Measurements from ENCODE around the gene SETDB1.
A peak's percentile ranks its signal among the peaks of the same experiment; 100 is the strongest.
"Not testable (repeated sequence)": the region's sequence is repeated elsewhere in the genome, so short reads cannot be mapped to it uniquely, and the experiment has no call there.

Gene SETDB1

DNA sequence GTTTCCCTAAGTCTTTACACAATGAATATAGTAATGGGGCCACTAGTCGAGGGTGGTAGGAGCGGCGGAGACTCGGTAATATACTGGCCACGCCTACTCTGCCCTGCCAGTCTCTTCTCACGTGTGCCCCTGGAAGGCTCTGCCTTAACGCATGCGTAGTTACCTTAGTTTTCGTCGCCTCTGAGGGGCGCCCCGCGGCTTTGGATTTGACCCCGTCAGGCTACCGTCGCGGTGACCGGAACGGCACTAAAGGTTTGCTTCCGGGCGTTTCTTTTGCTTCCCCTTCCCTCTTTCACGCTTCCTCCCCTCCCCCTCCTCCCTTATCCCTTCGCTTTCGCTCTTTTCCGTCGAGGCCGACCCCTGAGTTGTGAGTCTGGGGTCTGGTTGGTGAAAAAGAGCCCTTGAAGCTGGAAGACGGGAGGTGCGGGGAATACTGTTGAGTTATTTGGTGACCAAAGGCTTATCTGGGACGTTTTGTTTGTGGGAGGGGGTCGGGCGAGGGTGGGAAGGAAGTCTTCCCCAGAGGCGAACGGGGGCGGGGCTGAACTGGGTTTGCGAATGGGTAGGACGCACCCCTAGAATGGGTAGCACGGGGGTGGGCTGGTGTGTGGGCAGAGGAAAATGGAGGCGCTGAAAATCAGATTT, at the start of gene SETDB1:
Gene SETDB1, plus strand, starts transcription at position 267 of the 645 bp plus-strand sequence. CDS start 1,352 bp downstream, outside the sequence.
- H3K9ac ChIP-seq, result peak within 1 kb of the TSS; percentile 78
- H4K20me1 ChIP-seq (ENCODE audit: insufficient read depth), result no peaks in the 10 kb centered on the region
- H3K79me2 ChIP-seq (ENCODE audit: insufficient read depth, low read depth), result peaks cover 14% of the 10 kb centered on the region; the same call in 1 of the 2 replicates
- peak within 1 kb of the TSS; percentile 73 for H3K4me2 ChIP-seq
- TF ChIP-seq, protein P1, sequence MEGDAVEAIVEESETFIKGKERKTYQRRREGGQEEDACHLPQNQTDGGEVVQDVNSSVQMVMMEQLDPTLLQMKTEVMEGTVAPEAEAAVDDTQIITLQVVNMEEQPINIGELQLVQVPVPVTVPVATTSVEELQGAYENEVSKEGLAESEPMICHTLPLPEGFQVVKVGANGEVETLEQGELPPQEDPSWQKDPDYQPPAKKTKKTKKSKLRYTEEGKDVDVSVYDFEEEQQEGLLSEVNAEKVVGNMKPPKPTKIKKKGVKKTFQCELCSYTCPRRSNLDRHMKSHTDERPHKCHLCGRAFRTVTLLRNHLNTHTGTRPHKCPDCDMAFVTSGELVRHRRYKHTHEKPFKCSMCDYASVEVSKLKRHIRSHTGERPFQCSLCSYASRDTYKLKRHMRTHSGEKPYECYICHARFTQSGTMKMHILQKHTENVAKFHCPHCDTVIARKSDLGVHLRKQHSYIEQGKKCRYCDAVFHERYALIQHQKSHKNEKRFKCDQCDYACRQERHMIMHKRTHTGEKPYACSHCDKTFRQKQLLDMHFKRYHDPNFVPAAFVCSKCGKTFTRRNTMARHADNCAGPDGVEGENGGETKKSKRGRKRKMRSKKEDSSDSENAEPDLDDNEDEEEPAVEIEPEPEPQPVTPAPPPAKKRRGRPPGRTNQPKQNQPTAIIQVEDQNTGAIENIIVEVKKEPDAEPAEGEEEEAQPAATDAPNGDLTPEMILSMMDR (conservative IDR thresholded peaks at IDR 0.05; ENCODE audit: low read depth, low read length), result 0 out of 2 replicates have a peak, but pooled peaks have one; percentile 22
- peaks cover 21% of the 10 kb centered on the region; the same call in 1 of the 2 replicates for H3K36me3 ChIP-seq (ENCODE audit: insufficient read depth)
- no peaks in the 10 kb centered on the region for H3K27me3 ChIP-seq (ENCODE audit: insufficient read depth, low read depth)
- peaks cover 28% of the 10 kb centered on the region for H3K4me1 ChIP-seq (ENCODE audit: low read depth, poor library complexity, severe bottlenecking)
- peak within 1 kb of the TSS; percentile 99 for H3K4me3 ChIP-seq (IDR thresholded peaks at IDR 0.05; ENCODE audit: insufficient read depth, low read depth, low read length)
- peak within 1 kb of the TSS; percentile 81 for H2AFZ ChIP-seq (ENCODE audit: low read depth)
- H3K27ac ChIP-seq, result peak within 1 kb of the TSS; percentile 61

DNA sequence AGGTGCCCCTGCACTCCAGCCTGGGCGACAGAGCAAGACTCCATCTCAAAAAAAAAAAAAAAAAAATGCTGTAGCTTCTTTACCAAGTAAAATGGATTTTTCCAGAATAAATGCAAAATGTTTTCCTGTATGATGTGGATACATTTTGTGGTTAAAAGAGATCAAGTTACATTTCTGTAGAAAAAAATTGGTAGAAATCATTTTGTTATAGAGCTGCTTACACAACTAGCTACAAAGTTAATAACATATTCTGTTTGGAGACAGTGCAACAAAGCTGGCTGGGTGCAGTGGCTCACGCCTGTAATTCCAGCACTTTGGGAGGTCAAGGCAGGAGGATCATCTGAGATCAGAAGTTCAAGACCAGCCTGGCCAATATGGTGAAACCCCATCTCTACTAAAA, 47.2 kb upstream of the SETDB1 start:
- H3K27ac ChIP-seq; H3K4me2 ChIP-seq; H3K36me3 ChIP-seq (ENCODE audit: insufficient read depth); H3K9ac ChIP-seq; H4K20me1 ChIP-seq (ENCODE audit: insufficient read depth); H3K4me3 ChIP-seq (IDR thresholded peaks at IDR 0.05; ENCODE audit: insufficient read depth, low read depth, low read length); H2AFZ ChIP-seq (ENCODE audit: low read depth); H3K27me3 ChIP-seq (ENCODE audit: insufficient read depth, low read depth): not testable (repeated sequence)
- Histone ChIP-seq H3K4me1 (ENCODE audit: low read depth, poor library complexity, severe bottlenecking) (peaks cover 38% of the 10 kb centered on the region), H3K79me2 (ENCODE audit: insufficient read depth, low read depth) (peaks cover 19% of the 10 kb centered on the region)

DNA sequence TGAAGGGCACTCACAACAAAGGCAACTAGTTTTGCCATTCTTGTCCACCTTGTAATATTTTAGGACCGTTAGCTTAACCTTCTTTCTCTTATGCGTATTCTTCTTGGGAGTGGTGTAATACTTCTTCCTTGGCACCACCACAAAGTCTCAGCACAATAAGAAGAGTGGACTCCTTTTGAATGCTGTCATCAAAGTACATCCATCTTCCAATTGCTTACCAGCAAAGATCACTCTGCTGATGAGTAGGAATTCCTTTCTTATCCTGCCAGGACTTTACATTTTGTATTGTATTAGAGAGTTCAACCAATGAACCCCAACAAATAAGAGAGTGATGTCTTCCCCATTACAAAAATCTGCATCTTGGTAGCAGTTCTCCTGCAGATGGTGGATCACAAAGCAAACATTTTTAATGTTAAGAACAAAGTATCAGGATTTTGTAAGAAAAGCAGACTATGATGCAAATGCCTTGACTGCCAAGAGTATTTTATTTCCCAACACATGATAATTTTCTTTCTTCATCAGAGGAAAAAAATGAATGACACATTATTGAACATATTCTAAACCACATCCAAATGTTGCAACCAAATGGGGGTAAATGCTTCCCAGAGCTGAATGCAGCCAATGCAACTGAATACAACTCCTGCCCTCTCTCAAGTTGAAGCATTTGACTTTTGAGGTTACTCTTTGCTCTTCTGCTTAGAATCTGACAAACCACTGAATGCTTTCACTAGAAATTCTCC, 44.7 kb upstream of the SETDB1 start:
- H3K4me3 ChIP-seq (IDR thresholded peaks at IDR 0.05; ENCODE audit: insufficient read depth, low read depth, low read length), result no peak overlapping the region
- H2AFZ ChIP-seq (ENCODE audit: low read depth), result no peak overlapping the region
- H3K79me2 ChIP-seq (ENCODE audit: insufficient read depth, low read depth), result no peaks in the 10 kb centered on the region
- no peak overlapping the region for H3K4me2 ChIP-seq
- peaks cover 22% of the 10 kb centered on the region for H3K4me1 ChIP-seq (ENCODE audit: low read depth, poor library complexity, severe bottlenecking)
- H4K20me1 ChIP-seq (ENCODE audit: insufficient read depth), result no peaks in the 10 kb centered on the region
- H3K27me3 ChIP-seq (ENCODE audit: insufficient read depth, low read depth), result no peaks in the 10 kb centered on the region
- H3K36me3 ChIP-seq (ENCODE audit: insufficient read depth), result no peaks in the 10 kb centered on the region
- no peak overlapping the region for H3K9ac ChIP-seq
- no peak overlapping the region for H3K27ac ChIP-seq
- TF ChIP-seq, protein P1 (conservative IDR thresholded peaks at IDR 0.05; ENCODE audit: low read depth, low read length), result no peak

DNA sequence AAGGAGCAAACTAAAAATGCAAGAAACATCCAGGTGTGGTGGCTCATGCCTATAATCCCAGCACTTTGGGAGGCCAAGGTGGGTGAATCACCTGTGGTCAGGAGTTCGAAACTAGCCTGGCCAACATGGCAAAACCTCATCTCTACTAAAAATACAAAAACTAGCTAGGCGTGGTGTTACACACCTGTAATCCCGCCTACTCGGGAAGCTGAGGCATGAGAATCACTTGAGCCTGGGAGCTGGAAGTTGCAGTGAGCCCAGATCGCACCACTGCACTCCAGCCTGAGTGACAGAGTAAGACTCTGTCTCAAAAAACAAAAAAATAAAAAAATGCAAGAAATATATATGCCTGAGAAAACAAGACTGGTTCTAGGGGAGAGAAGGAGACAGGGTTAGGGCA, 43.0 kb upstream of the SETDB1 start:
- not testable (repeated sequence) for H3K27me3 ChIP-seq (ENCODE audit: insufficient read depth, low read depth); H3K79me2 ChIP-seq (ENCODE audit: insufficient read depth, low read depth); H3K27ac ChIP-seq; H3K4me3 ChIP-seq (IDR thresholded peaks at IDR 0.05; ENCODE audit: insufficient read depth, low read depth, low read length); H3K36me3 ChIP-seq (ENCODE audit: insufficient read depth); H3K9ac ChIP-seq; H4K20me1 ChIP-seq (ENCODE audit: insufficient read depth)
- Histone ChIP-seq H3K4me2 (peak overlapping the region; percentile 1; the same call in 1 of the 2 replicates), H2AFZ (ENCODE audit: low read depth) (peak overlapping the region; percentile 3; the same call in 1 of the 2 replicates), H3K4me1 (ENCODE audit: low read depth, poor library complexity, severe bottlenecking) (peaks cover 15% of the 10 kb centered on the region)

DNA sequence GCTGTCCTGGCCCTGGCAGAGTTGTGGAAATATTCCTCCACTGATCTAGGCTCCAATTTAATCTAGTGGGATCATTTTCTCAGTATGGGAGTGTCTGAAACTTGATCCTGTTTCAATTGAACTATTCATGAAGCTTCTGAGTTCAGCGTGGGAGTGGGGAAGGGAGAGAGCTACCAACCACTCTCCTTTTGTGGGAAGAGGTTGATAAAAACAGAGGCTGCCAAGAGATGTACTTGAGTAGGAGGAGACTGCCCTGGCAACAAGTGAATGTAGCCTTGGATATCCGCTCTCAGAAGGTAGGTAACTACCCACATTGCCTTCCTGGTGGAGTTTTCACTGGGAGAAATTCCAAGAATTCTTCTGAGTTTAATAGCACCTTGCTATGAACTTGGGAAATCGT, 39.1 kb upstream of the SETDB1 start, which contains the start of gene CTXND2:
Gene CTXND2, plus strand, starts transcription at position 119 of the 400 bp plus-strand sequence. CDS start 25,179 bp downstream, outside the sequence.
- Histone ChIP-seq H3K27me3 (ENCODE audit: insufficient read depth, low read depth) (no peaks in the 10 kb centered on the region), H4K20me1 (ENCODE audit: insufficient read depth) (no peaks in the 10 kb centered on the region), H3K9ac (no peak within 1 kb of the TSS), H2AFZ (ENCODE audit: low read depth) (no peak within 1 kb of the TSS), H3K4me1 (ENCODE audit: low read depth, poor library complexity, severe bottlenecking) (peaks cover 33% of the 10 kb centered on the region), H3K36me3 (ENCODE audit: insufficient read depth) (no peaks in the 10 kb centered on the region), H3K79me2 (ENCODE audit: insufficient read depth, low read depth) (no peaks in the 10 kb centered on the region), H3K4me2 (no peak within 1 kb of the TSS), H3K27ac (no peak within 1 kb of the TSS), H3K4me3 (IDR thresholded peaks at IDR 0.05; ENCODE audit: insufficient read depth, low read depth, low read length) (no peak within 1 kb of the TSS)
- TF ChIP-seq, protein P1 (conservative IDR thresholded peaks at IDR 0.05; ENCODE audit: low read depth, low read length), result no peak

All from KMS-11 (cell line).